Activated CD4-positive, CD25-positive, alpha-beta regulatory T cell treated with anti-CD3 and anti-CD28 coated beads, Interleukin-2, amount 50 U/mL, for 24 hours (primary cell): ENCODE results near the gene LCN10.
"Not testable (repeated sequence)": the region's sequence is repeated elsewhere in the genome, so short reads cannot be mapped to it uniquely, and the experiment has no call there.

ENCODE experiments used
- ATAC-seq, 2 donors: fragments of 150-1000 bp; cut with Tn5 transposase; one replicate each; pipeline ENCODE4 v1.10.0; 2021; ENCODE audit warnings: mild to moderate bottlenecking in 1 of 2, moderate library complexity in 1 of 2

LCN10 gene

GRCh38 chr9:136771907-136772415, 29.2 kb upstream of the LCN10 start:
- ATAC-seq: no peak

GRCh38 chr9:136769710-136770191, 27.0 kb upstream of the LCN10 start:
- peak; percentile 33 to 44 for ATAC-seq

DNA sequence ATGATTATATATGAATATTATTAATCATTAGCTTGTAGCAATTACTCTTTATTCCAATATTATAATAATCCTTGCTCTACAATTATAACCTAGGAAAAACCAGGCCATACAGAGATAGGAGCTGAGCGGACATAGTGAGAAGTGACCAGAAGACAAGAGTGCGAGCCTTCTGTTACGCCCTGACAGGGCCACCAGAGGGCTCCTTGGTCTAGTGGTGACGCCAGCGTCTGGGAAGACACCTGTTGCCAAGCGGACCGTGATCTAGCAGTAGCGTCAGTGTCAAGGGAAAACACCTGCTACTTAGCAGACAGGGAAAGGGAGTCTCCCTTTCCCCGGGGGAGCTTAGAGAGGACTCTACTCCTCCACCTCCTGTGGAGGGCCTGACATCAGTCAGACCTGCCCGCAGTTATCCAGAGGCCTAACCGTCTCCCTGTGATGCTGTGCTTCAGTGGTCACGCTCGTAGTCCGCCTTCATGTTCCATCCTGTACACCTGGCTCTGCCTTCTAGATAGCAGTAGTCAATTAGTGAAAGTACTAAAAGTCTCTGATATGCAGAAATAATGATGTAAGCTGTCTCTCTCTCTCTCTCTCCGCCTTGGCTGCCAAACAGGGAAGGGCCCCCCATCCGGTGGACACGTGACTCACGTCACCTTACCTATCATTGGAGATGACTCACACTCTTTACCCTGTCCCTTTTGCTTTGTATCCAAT, 23.8 kb upstream of the LCN10 start:
- ATAC-seq: peak; percentile 71 to 77

- ATAC-seq: peak; percentile 61 to 62
Measured at GRCh38 chr9:136765745-136766409, 23.1 kb upstream of the LCN10 start.

DNA sequence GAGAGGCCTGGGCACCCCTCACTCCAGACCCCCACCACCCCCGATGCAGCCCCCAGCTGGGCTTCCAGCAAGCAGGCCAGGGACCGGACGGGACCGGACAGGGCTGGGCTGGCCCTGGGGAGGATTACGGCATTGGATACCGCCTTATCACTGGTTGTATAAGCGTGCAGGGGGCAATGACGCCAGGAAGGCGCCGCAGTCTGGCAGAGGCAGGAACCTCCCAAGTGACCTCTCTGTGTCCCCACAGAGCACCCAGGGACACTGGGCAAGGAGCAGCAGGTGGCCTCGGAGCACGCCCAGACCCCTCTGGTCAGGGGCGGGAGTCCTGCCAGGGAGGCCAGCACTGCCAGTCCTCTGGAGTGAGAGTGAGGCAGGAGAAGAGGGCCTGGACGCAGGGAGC, 22.3 kb upstream of the LCN10 start:
- no peak for ATAC-seq

- ATAC-seq: no peak
Measured at GRCh38 chr9:136764301-136764891, 21.7 kb upstream of the LCN10 start, which contains the start of gene LCN15. TSS of gene LCN15 (minus strand) at chr9:136764518. CDS start at chr9:136764488, 30 bp downstream.

DNA sequence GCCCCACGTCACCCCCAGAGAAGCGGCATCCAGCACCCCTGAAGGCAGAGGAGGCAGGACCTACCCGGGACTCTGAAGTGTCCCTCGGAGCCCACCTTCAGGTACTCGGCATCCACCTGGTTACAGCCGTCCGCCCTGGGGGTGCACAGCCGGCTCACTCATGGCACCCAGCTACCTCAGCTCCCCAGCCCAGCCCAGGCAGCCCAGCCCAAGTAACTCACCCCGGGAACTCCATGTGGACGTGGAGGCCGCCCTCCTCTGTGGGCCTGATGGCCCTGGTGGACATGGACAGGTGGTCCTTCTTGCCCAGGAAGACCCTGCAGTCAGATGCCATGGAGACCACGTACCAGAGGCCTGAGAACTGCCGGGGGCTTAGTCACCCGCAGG, 20.9 kb upstream of the LCN10 start:
- no peak for ATAC-seq

DNA sequence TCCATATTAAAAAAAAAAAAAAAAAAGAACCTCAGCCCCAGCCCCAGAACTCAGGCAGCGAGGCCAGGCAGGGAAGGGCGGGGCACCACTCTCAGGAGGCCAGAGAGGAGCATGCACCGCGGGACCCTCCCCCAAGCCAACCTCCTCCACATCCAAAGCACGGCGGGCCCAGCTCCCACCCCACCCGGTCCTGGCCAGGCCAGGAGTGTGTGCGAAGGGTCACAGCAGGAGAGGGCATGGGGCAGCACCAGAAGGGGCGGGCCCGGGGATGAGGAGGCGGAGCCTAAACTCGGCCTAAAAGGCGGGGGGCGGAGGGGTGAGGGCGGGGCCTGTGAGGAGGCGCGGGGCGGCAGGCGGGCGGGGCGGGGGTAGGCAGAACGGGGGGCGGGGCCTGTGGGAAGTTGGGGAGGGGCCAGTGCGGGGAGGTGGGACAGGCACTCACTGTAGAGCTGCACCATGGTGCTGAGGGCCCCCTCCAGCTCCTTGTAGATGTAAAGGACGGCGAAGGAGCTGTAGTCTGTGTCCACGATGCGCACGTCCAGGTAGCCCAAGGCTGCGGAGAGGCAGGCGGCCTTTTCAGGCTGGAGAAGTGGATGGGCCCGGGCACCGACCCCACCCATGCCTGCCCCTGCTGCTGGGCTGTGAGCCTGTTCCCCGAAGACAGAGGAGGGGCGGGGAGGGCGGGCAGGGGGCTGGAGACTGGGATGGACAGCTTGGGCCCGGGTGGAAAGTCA, 20.3 kb upstream of the LCN10 start:
- no peak for ATAC-seq

- no peak for ATAC-seq
Measured at GRCh38 chr9:136762221-136762691, 19.5 kb upstream of the LCN10 start.

- ATAC-seq: no peak
Measured at GRCh38 chr9:136761545-136761981, 18.8 kb upstream of the LCN10 start.

DNA sequence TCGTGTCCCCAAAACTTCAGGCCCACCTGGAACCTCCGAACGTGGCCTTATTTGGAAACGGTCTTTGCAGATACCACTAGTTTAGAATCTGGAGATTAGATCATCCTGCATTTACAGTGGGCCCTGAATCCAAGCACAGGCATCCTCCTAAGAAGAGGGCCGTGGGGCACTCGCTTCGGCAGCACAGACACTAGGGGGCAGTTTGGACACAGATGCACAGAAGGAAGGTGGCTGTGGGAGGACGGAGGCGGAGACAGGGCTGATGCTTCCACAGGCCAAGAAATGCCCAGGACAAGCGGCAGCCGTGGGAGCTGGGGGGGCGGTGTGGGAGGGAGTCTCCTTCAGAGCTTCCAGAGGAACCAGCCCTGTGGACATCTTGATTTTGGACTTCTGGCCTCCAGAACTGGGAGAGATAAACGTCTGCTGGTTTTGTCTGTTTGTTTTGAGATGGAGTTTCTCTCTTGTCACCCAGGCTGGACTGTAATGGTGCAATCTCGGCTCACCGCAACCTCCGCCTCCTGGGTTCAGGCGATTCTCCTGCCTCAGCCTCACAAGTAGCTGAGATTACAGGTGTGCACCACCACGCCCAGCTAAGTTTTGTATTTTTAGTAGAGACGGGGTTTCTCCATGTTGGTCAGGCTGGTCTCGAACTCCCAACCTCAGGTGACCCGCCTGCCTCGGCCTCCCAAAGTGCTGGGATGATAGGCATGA, 18.2 kb upstream of the LCN10 start:
- peak in 1 of 2 donors; percentile 46 for ATAC-seq

DNA sequence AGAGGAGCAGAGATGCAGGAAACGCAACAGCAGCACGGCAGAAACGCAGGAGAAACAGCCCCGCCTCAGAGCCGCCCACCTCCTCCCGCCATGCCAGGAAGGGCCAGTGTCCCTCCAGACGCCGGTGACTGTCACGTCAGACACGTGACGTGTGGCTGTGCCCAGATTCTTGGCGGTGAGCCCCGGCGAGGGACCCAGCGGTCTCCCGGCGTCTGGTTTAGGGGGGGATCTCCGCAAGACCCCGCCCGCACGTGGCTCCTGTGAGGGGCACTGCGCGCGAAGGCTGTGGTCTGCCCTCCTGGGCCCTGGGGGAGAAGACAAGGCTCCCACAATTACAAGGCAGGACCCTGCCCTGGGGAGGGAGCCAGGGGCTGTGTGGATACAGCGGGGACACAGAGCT, 17.7 kb upstream of the LCN10 start:
- ATAC-seq: no peak

GRCh38 chr9:136759436-136760325, 16.9 kb upstream of the LCN10 start:
- no peak for ATAC-seq

DNA sequence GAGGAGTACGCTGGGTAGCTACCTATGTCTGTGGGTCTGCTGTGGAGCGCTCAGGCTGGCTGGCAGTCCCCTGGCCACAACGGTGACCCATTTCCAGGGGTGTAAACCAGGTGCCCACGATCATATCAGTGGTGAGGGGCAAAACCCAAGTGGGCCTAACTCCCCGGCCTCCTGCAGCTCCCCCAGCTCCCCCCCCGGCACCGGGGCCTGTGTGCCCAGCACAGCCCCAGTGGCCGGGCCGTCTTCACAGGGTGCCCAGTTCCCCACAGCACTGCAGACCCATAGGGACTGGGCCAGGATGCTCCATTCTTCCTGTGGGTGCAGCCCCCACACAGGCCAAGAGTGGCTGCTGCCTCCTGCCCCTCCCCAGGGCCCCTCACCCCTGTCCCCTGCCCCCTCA, 16.3 kb upstream of the LCN10 start:
- ATAC-seq: no peak

GRCh38 chr9:136757751-136758140, 15.0 kb upstream of the LCN10 start:
- no peak for ATAC-seq

DNA sequence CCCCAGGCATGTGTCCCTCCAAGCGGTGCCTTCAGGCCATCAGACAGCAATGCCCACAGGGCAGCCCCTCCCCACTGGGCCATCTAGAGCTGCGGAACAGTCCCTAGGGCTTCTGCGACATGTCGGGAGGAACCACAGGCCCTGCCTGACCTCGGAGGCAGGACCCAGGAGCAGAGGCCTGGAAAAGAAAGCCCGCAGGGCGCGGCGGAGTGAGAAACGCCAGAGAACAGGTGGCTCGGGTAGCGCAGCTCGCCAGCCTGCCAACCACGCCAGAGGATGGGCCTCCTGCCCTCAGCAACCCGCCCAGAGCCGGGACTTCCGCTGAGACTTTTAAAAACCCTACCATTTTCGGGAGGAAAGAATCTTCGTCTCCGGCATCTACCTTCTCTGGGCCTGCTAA, 14.6 kb upstream of the LCN10 start:
- ATAC-seq: no peak

- ATAC-seq: no peak
Measured at GRCh38 chr9:136756836-136757235, 14.1 kb upstream of the LCN10 start.

DNA sequence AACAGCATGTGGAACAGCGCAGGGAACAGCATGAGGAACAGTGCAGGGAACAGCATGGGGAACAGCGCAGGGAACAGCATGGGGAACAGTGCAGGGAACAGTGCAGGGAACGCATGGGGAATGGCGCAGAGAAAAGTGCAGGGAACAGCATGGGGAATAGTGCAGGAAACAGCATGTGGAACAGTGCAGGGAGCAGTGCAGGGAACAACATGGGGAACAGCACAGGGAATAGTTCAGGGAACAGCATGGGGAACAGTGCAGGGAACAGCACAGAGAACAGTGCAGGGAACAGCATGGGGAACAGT, 13.3 kb upstream of the LCN10 start:
- no peak for ATAC-seq

- not testable (repeated sequence) for ATAC-seq
Measured at GRCh38 chr9:136755302-136756133, 12.8 kb upstream of the LCN10 start.

- no peak for ATAC-seq
Measured at GRCh38 chr9:136754626-136755301, 12.0 kb upstream of the LCN10 start.
